Prostate gland (tissue), 2 donors: Measurements from ENCODE around the gene CENPV.

Experiments
- CTCF ChIP-seq, 4 experiments: fragments of 200-600 bp in 2 of 4; fragments of 450-650 bp in 2 of 4; sonication (generic) in 2 of 4; IDR thresholded peaks; 1 replicate in 3 of 4; 2 replicates in 1 of 4; pipeline ENCODE4 v1.5.1; 2016 to 2019; ENCODE audit warnings: antibody characterized with exemption in 4 of 4, mild to moderate bottlenecking in 2 of 4, moderate library complexity in 2 of 4
- POLR2A ChIP-seq: fragments of 450-650 bp; IDR thresholded peaks from one replicate; pipeline ENCODE4 v1.6.1; 2016; ENCODE audit warnings: antibody characterized with exemption, mild to moderate bottlenecking

GRCh38 chr17:16300554-16300953, 52.7 kb downstream of the CENPV start:
- TF ChIP-seq CTCF (IDR thresholded peaks at IDR 0.05), result no peak
- no peak for TF ChIP-seq POLR2A
